DND-41 (cell line): Measurements from ENCODE around the gene DCLRE1B.

Source experiments
- CTCF ChIP-seq: IDR thresholded peaks from 2 replicates; pipeline ENCODE4 v1.5.1; 2012; ENCODE audit warnings: borderline replicate concordance, low read length, moderate library complexity, mild to moderate bottlenecking; ENCODE audit not compliant: poor library complexity, severe bottlenecking; ENCODE audit errors: extremely low read depth
- EZH2 ChIP-seq: IDR thresholded peaks from 3 replicates; pipeline ENCODE4 v1.6.1; 2012; ENCODE audit warnings: borderline replicate concordance, low read depth, mild to moderate bottlenecking, moderate library complexity, low read length, inconsistent platforms; ENCODE audit not compliant: severe bottlenecking

- TF ChIP-seq EZH2 (no peak), CTCF (no peak)
Observed at GRCh38 chr1:113957984-113958383, 52.9 kb downstream of the DCLRE1B start.
